ENCODE results near the gene LRP1B. TPM values are rescaled to one million over a fixed set of nuclear protein-coding genes. Genes with fewer than 3 reads are reported as not detected.
"Not testable (repeated sequence)": the region's sequence is repeated elsewhere in the genome, so short reads cannot be mapped to it uniquely, and the experiment has no call there.

The LRP1B gene
- total RNA-seq, 4 donors from 2014 or later: 3.3 to 11.1 (median 4.6) TPM

DNA sequence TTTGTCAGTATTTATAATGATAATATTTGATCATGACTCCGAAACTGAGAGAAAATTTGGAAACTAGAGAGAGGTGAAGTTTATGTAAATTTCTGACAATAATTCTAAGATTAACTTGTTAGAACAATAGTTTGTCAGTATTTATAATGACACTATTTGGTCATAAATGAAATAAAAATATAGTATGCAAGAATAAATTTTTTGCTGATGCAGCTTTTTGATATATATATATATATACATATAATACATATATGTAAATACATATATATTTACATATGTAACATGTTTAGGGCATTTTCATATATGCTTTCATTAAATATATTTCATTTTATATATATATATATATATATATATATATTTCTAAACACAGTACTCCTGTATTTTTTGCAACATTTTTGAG, 1158.1 kb downstream of the LRP1B start:
- Histone ChIP-seq H3K4me3 (no peak overlapping the region), H3K36me3 (no peaks in the 10 kb centered on the region), H3K27me3 (no peaks in the 10 kb centered on the region), H3K27ac (no peak overlapping the region), H3K9me3 (no peaks in the 10 kb centered on the region), H3K4me1 (no peaks in the 10 kb centered on the region)
- no peak for ATAC-seq
- in situ Hi-C loops (cut with MboI; ENCODE audit: low sequenced_read_pairs in 4 of 4) (no loop called here), intact Hi-C loops (cut with DNase I; ENCODE audit: low total_unique reads) (no loop called here)
- no peak for DNase-seq
- TF ChIP-seq CTCF (IDR thresholded peaks at IDR 0.05 in 4 of 5, conservative IDR thresholded peaks at IDR 0.05 in 1 of 5) (no peak), POLR2A (IDR thresholded peaks at IDR 0.05) (no peak)

DNA sequence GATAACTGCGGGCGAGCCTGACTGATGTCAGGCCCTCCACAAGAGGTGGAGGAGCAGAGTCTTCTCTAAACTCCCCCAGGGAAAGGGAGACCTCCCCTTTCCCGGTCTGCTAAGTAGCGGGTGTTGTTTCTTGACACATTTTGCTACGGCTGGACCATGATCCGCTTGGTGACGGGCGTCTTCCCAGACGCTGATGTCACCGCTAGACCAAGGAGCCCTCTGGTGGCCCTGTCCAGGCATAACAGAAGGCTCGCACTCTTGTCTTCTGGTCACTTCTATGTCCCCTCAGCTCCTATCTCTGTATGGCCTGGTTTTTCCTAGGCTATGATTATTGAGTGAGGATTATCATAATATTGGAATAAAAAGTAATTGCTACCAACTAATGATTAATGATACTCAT, 1166.5 kb downstream of the LRP1B start:
- DNase-seq; H3K9me3 ChIP-seq; ATAC-seq; H3K4me3 ChIP-seq; H3K36me3 ChIP-seq; H3K27me3 ChIP-seq; intact Hi-C loops (cut with DNase I; ENCODE audit: low total_unique reads); in situ Hi-C loops (cut with MboI; ENCODE audit: low sequenced_read_pairs in 4 of 4); H3K27ac ChIP-seq; H3K4me1 ChIP-seq: not testable (repeated sequence)

GRCh38 chr2:140949932-140950331, 1180.9 kb downstream of the LRP1B start:
- in situ Hi-C loops (cut with MboI; ENCODE audit: low sequenced_read_pairs in 4 of 4): no loop called here
- Histone ChIP-seq H3K27me3 (no peaks in the 10 kb centered on the region), H3K36me3 (no peaks in the 10 kb centered on the region), H3K4me1 (no peaks in the 10 kb centered on the region), H3K27ac (no peak overlapping the region), H3K4me3 (no peak overlapping the region), H3K9me3 (no peaks in the 10 kb centered on the region)
- DNase-seq: no peak
- TF ChIP-seq POLR2A (IDR thresholded peaks at IDR 0.05) (no peak), CTCF (IDR thresholded peaks at IDR 0.05 in 4 of 5, conservative IDR thresholded peaks at IDR 0.05 in 1 of 5) (no peak)
- intact Hi-C loops (cut with DNase I; ENCODE audit: low total_unique reads): no loop called here
- ATAC-seq: no peak

DNA sequence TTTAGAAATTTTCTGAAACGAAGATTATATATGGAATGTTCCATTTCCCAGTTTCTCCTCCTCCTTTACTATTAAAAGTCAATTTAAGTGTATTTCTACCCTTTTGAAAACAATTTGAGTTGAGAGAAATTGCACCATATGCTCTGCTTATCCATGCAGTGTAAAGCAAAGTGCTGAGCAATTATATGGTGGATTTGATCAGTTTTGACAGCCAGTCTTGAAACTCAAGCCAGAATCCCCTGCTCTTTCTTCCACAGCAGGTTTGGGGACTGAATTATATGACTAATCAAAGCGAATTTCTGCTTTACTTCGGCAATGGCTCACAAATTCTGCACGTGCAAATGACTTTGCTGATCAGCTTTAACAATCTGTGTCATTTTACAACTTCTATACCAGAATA, 1183.6 kb downstream of the LRP1B start:
- H3K27me3 ChIP-seq: no peaks in the 10 kb centered on the region
- DNase-seq (no peak), ATAC-seq (no peak)
- in situ Hi-C loops (cut with MboI; ENCODE audit: low sequenced_read_pairs in 4 of 4): no loop called here
- TF ChIP-seq POLR2A (IDR thresholded peaks at IDR 0.05): no peak
- no peak for TF ChIP-seq CTCF (IDR thresholded peaks at IDR 0.05 in 4 of 5, conservative IDR thresholded peaks at IDR 0.05 in 1 of 5)
- no peak overlapping the region for H3K4me3 ChIP-seq
- H3K27ac ChIP-seq: no peak overlapping the region
- no peaks in the 10 kb centered on the region for H3K4me1 ChIP-seq
- no peaks in the 10 kb centered on the region for H3K36me3 ChIP-seq
- intact Hi-C loops (cut with DNase I; ENCODE audit: low total_unique reads): no loop called here
- no peaks in the 10 kb centered on the region for H3K9me3 ChIP-seq

DNA sequence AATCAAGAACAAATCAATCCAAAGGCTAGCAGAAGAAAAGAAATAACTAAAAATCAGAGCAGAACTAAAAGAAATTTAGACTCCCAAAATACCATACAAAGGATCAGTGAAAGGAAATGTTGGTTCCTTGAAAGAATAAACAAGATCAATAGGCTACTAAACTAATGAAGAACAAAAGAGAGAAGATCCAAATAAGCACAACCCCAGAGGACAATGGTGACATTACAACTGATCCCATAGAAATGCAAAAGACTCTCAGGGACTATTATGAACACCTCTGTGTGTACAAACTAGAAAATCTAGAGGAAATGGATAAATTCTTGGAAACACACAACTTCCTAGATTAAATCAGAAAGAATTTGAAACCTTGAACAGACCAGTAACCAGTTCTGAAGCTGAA, 1186.9 kb downstream of the LRP1B start:
- DNase-seq: no peak
- TF ChIP-seq CTCF (IDR thresholded peaks at IDR 0.05 in 4 of 5, conservative IDR thresholded peaks at IDR 0.05 in 1 of 5): no peak
- no peak for TF ChIP-seq POLR2A (IDR thresholded peaks at IDR 0.05)
- no peaks in the 10 kb centered on the region for H3K4me1 ChIP-seq
- no peaks in the 10 kb centered on the region for H3K9me3 ChIP-seq
- H3K36me3 ChIP-seq: no peaks in the 10 kb centered on the region
- H3K27ac ChIP-seq: no peak overlapping the region
- in situ Hi-C loops (cut with MboI; ENCODE audit: low sequenced_read_pairs in 4 of 4): no loop called here
- no peak for ATAC-seq
- H3K4me3 ChIP-seq: no peak overlapping the region
- no peaks in the 10 kb centered on the region for H3K27me3 ChIP-seq
- intact Hi-C loops (cut with DNase I; ENCODE audit: low total_unique reads): no loop called here
